Measurements from ENCODE around the gene FLNB. TPM values are rescaled to one million over a fixed set of nuclear protein-coding genes. Genes with fewer than 3 reads are reported as not detected.

Gene FLNB
- total and polyA plus RNA-seq, 8 donors, result 85.2 to 152 (median 102) TPM

DNA sequence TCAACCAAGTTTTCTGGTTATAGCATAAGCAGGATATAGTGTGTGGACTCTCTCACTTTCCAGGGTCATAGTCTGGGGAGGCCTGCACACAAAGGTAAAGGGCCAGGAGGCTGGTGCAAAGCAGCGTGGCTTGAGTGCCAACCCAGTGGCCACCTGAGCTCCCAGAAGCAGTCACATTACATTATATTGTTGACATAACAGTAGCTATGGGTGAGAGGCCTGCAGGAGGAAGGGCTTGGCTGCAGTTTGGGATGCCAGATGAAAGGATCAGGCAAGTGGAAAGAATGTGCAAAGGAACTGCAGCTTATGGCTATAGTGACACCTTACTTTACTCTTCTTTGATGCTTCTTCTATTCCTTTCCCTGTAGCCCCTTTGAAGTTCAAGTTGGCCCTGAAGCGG lies 96.5 kb downstream of the FLNB start:
- TF ChIP-seq, protein P1, sequence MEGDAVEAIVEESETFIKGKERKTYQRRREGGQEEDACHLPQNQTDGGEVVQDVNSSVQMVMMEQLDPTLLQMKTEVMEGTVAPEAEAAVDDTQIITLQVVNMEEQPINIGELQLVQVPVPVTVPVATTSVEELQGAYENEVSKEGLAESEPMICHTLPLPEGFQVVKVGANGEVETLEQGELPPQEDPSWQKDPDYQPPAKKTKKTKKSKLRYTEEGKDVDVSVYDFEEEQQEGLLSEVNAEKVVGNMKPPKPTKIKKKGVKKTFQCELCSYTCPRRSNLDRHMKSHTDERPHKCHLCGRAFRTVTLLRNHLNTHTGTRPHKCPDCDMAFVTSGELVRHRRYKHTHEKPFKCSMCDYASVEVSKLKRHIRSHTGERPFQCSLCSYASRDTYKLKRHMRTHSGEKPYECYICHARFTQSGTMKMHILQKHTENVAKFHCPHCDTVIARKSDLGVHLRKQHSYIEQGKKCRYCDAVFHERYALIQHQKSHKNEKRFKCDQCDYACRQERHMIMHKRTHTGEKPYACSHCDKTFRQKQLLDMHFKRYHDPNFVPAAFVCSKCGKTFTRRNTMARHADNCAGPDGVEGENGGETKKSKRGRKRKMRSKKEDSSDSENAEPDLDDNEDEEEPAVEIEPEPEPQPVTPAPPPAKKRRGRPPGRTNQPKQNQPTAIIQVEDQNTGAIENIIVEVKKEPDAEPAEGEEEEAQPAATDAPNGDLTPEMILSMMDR (IDR thresholded peaks at IDR 0.05), result no peak
- intact Hi-C loops (cut with DNase I), result no loop called here
- Histone ChIP-seq H3K4me1 (peaks cover 35 to 40% (median 37%) of the 10 kb centered on the region in 3 donors), H3K4me3 (no peak overlapping the region), H3K36me3 (peaks cover 0 to 51% (median 11%) of the 10 kb centered on the region in 3 donors), H3K9me3 (no peaks in the 10 kb centered on the region), H3K27ac (peak overlapping the region in 3 of 4 donors; percentile 66 to 76 (median 76)), H3K27me3 (no peaks in the 10 kb centered on the region)
- ATAC-seq, result no peak
- FAIRE-seq, result no peak
- 75 to 77% methylated on average over 2 of the region's 2 CpGs for whole genome bisulfite sequencing, 2 donors
- no peak for DNase-seq

DNA sequence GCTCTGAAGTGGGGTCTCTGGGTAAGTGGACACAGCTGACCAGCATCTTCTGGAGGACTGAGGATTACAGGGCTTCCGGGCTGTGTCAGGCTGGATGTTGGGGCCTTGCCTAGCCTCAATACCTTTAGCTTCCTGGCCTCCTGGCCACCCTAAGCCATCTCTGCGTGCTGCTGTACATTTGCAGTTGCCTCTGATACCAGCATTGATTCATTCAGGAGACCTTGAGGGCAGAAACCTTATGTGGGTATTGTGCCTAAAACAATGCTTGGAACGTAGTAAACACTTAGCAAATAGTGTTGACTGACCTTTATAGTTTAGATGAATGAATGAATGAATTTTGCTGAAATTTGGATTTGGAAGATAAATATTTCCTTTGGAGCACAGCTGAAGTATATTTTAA lies 97.0 kb downstream of the FLNB start:
- TF ChIP-seq, protein P1 (IDR thresholded peaks at IDR 0.05), result no peak
- Histone ChIP-seq H3K27ac (peak overlapping the region in 2 of 4 donors; percentile 2 to 66), H3K36me3 (peaks cover 0 to 51% (median 11%) of the 10 kb centered on the region in 3 donors), H3K27me3 (no peaks in the 10 kb centered on the region), H3K9me3 (no peaks in the 10 kb centered on the region), H3K4me1 (peaks cover 35 to 40% (median 37%) of the 10 kb centered on the region in 3 donors), H3K4me3 (no peak overlapping the region)
- no peak for ATAC-seq
- WGBS, 2 donors, result 84 to 87% methylated on average over 3 of the region's 3 CpGs
- intact Hi-C loops (cut with DNase I), result no loop called here
- no peak for FAIRE-seq
- DNase-seq, result no peak

DNA sequence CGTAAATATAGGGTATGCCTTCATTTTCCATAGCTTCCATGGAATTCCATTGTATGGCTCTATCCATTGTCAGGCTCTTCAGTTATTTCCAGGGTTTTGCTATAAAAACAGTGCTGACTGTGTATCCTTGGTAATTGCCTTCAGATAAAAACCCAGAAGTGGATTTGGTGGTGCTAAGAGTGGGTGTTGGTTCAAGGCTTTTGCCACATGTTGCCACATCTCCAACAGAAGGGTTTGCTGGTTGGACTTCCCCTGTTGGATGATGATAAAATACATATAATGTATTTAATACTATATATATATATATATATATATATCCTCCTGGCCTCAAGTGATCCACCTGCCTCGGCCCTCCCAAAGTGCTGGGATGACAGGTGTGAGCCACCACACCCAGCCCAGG lies 97.8 kb downstream of the FLNB start:
- Histone ChIP-seq H3K27me3 (no peaks in the 10 kb centered on the region), H3K9me3 (no peaks in the 10 kb centered on the region), H3K27ac (no peak overlapping the region), H3K4me3 (no peak overlapping the region), H3K36me3 (peaks cover 0 to 52% (median 11%) of the 10 kb centered on the region in 3 donors), H3K4me1 (peaks cover 34 to 42% (median 39%) of the 10 kb centered on the region in 3 donors)
- FAIRE-seq, result no peak
- ATAC-seq, result no peak
- TF ChIP-seq, protein P1 (IDR thresholded peaks at IDR 0.05), result no peak
- no peak for DNase-seq
- intact Hi-C loops (cut with DNase I), result no loop called here
- WGBS, 2 donors, result 98 to 99% methylated on average over 2 of the region's 2 CpGs

DNA sequence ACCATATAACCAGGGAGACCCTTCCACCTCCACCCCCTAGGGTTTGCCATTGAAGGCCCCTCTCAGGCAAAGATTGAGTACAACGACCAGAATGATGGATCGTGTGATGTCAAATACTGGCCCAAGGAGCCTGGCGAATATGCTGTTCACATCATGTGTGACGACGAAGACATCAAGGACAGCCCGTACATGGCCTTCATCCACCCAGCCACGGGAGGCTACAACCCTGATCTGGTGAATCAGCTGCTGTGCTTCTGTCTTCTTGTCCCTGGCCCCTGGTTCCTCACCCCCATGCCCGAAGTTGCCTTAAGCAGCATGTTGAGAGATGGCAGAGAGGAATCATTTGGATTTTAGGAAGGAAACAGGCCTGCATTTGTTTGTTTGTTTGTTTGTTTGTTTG lies 98.4 kb downstream of the FLNB start:
- ATAC-seq (no peak), FAIRE-seq (no peak), DNase-seq (no peak)
- WGBS, 2 donors, result 96 to 98% methylated on average over 8 of the region's 8 CpGs
- no peaks in the 10 kb centered on the region for H3K27me3 ChIP-seq
- H3K27ac ChIP-seq, result no peak overlapping the region
- peaks cover 0 to 52% (median 11%) of the 10 kb centered on the region in 3 donors for H3K36me3 ChIP-seq
- peaks cover 31 to 43% (median 39%) of the 10 kb centered on the region in 3 donors for H3K4me1 ChIP-seq
- no peak overlapping the region for H3K4me3 ChIP-seq
- no peaks in the 10 kb centered on the region for H3K9me3 ChIP-seq
- TF ChIP-seq, protein P1 (IDR thresholded peaks at IDR 0.05), result no peak
- intact Hi-C loops (cut with DNase I), result no loop called here

DNA sequence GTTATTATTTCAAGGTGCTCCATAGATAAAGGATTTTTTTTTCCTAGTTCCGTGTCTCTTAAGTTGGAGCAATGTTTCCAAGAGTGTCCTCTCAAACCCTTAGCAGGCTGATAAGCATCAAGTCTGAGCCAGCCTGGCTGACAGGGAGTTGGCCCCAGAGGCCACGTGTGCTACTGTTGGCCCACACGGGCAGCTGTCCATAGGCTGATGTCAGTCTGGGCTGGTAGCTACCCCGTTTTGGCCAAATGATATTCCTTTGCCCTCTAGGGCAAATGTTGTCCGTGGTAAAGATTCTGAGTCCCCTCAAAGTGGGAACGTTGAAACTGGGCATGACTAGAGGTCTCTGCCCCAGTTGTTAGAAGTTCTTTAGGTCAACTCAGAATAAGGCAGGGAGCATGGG lies 99.4 kb downstream of the FLNB start:
- intact Hi-C loops (cut with DNase I), result no loop called here
- ATAC-seq (no peak), DNase-seq (no peak), FAIRE-seq (no peak)
- Histone ChIP-seq H3K4me3 (no peak overlapping the region), H3K27me3 (no peaks in the 10 kb centered on the region), H3K9me3 (no peaks in the 10 kb centered on the region), H3K4me1 (peaks cover 28 to 42% (median 37%) of the 10 kb centered on the region in 3 donors), H3K36me3 (peaks cover 0 to 52% (median 11%) of the 10 kb centered on the region in 3 donors), H3K27ac (no peak overlapping the region)
- 79 to 80% methylated on average over 6 of the region's 6 CpGs for WGBS, 2 donors
- TF ChIP-seq, protein P1 (IDR thresholded peaks at IDR 0.05), result no peak

Measured in pancreas (tissue), 10 donors.